ENCODE results near the gene MARCKSL1.
A peak's percentile ranks its signal among the peaks of the same experiment; 100 is the strongest.

The MARCKSL1 gene

GRCh38 chr1:32352831-32353383, 16.9 kb upstream of the MARCKSL1 start:
- no peak for DNase-seq

DNA sequence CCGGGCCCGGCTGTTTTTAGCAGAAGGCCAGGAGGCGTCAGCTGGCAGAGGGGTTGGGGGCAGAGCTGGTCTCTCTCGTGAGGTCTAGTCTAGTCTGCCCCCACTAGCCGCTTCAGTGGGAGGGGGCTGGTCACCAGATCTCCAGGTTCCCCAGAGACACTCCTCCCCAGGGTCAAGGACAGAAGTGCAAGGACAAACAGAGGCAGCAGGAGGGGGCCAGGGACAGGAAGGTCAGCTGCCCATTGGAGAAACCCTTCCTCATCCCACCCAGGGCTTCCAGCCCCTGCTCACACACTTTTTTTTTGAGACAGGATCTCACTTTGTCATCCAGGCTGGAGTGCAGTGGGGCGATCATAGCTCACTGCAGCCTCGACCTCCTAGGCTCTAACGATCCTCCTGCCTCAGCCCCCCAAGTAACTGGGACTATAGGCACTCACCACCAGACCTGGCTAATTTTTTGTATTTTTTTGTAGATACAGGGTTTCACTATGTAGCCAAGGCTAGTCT, 16.3 kb upstream of the MARCKSL1 start:
- DNase-seq, result no peak

DNA sequence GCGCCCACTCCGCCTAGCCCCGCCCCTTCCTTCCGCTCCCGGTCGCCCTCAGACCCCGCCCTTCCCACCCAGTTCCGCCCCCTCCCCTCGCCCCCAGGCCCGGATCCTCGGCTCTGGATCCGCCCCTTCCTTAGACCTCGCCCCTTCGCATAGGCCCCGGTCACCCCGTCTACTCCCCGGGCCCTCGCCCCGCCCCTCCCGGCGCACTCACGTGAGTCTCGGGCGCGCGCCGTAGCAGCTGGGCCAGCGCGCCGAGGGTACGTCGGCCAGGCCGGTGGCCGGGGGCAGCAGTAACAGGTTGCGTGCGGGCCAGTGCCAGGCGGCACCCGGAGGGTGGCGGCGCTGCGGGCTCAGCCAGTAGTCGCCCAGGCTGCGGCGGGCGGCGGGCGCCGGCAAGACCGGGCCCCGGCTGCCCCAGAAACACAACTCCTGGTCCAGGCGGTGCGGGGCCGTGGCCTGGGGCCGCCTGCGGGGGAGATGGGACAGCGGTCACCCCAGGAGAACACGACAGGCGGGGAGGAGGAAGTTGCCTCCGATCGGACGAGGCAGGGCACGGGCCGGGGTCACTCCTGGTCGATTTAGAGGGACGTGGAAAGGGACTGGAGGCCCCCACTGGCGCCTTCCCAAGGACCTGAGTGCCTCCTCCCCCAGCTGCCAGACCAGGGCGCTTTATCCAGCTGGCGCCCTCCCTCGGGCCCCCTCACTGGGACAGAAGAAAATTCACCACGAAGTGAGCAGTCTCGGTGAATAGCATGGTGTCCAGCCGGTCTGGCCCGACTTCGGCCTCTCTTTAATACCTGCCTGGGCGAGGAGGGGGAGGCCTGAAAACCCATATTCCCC, 15.6 kb upstream of the MARCKSL1 start:
- peak; percentile 90 for DNase-seq

GRCh38 chr1:32350785-32351398, 14.9 kb upstream of the MARCKSL1 start:
- peak; percentile 93 for DNase-seq

DNA sequence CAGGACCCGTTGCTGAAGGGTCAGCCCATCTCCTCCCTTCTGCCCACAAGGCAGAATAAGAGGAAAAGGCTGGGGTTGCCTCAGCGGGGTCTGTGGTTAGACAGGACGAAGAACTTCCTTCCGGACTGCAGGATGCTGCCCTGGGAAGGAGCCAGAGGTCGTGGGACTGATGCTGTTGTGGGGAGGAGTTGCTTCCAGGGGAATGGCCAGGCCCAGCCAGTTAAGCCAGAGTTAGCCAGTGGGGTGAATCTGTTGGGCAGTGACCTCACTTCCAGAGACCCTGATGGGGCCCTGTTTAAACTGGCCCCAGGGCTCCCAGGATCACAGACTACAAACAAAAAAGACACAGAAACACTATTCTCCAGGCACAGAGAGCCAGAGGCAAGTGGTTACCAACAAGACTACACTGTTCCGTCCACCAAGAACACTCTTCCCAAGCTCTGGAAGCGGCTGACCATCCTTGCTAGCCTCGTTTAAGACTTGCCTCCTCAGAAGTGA, 13.2 kb upstream of the MARCKSL1 start:
- DNase-seq, result no peak

DNA sequence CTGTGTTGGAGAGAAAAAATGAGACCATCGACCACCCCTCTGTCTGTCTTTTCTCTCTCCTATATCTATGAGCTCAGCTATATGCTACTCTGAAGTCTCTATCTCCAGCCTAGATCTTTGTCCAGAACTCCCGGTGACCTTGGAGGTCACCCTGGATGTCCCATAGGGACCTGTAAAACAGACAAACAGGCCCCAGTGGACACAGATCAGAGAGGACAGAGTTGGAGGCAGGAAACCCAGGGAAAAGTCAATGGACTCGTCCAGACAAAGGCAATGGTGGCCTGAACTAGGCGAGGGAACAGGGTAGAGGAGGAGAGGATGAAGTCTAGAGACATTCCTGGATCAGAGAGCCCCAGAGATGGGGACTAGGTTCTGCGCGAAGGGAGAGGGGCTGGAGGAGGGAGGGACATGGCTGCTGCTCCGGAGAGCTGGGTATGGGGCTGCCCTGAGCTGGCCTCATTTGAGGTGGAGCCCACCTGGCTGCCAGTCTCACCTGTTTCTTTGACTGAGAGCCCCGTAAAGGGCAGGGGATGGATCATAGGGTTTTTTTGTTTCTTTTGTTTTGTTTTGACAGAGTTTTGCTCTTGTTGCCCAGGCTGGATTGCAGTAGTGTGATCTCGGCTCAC, 10.6 kb upstream of the MARCKSL1 start:
- no peak for DNase-seq

DNA sequence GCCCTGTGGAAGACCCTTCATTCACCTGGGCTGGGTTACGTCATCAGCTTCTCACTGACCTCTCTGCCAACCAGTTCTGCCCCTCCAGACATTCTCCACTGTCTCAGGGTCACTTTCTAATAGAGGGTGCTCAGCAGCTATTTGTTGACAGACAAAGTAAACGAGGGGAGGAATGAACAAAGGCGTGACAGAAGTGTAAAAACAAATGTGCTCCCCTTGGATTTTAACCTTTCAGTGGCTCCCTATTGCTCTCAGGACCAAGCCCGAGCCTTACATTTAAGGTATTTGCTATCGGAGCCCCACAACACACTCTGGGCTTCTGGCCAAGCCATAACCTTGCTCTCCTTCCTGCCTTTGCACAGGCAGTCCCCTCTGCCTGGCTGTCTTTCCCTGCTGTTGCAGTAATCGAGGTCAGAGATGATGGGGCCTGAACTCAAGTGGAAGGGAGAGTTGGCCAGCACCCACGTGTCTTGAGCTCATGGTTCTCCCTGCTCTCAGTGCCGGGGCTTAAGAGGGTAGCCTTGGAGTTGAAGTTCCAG, 9.3 kb upstream of the MARCKSL1 start:
- no peak for DNase-seq

- DNase-seq, result no peak
Observed at GRCh38 chr1:32342704-32343103, 6.7 kb upstream of the MARCKSL1 start.

- no peak for DNase-seq
Observed at GRCh38 chr1:32341971-32342370, 5.9 kb upstream of the MARCKSL1 start.

DNA sequence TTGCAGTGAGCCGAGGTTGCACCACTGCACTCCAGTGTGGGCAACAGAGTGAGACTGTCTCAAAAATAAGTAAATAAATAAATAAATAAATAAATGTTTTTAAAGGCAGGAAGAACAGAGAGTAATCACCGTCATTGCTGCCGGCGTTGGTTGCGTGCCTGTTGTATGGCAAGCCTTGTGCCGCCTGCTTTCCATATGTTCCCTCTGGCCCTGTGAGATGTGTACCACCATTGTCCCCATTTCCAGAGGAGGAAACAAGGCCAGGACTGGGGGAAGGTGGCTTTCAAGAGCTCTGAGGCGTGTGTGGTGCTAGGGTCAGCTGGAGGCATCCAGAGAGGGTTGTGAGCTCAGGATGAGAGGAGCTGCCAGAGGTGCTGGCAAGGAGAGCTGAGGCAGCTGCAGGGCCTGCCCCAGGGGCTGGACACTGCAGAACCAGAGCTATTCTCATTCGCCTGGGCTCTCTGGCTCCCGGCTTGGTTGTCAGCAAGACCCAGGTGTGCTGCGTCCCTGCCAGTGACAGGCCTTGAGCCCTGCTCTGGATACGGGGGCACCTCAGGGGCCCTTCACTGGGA, 5.2 kb upstream of the MARCKSL1 start:
- no peak for DNase-seq

- DNase-seq, result no peak
Observed at GRCh38 chr1:32339363-32339978, 3.4 kb upstream of the MARCKSL1 start.

DNA sequence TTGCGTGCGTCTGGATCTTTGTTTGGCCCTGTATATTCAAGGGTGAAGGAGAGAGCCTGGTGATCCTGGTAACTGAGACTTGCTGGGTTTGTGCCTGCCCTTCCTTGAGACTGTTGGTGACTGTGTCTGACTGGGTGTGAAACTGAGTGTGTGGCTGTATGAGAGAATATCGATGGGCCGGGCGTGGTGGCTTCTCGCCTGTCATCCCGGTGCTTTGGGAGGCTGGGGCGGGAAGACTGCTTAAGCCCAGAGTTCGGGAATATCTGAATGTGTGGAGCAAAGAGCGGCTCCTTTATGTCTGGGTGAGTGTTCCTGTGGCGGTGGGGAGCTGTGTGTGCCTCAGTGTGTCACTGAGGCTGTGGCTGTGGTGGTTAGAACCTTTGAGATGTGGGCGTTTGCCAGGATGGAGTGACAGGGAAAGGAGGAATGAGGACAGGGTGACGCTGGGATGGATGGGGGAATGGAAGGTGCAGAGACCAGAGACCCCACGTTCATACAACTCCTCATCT, 2.7 kb upstream of the MARCKSL1 start:
- no peak for DNase-seq

DNA sequence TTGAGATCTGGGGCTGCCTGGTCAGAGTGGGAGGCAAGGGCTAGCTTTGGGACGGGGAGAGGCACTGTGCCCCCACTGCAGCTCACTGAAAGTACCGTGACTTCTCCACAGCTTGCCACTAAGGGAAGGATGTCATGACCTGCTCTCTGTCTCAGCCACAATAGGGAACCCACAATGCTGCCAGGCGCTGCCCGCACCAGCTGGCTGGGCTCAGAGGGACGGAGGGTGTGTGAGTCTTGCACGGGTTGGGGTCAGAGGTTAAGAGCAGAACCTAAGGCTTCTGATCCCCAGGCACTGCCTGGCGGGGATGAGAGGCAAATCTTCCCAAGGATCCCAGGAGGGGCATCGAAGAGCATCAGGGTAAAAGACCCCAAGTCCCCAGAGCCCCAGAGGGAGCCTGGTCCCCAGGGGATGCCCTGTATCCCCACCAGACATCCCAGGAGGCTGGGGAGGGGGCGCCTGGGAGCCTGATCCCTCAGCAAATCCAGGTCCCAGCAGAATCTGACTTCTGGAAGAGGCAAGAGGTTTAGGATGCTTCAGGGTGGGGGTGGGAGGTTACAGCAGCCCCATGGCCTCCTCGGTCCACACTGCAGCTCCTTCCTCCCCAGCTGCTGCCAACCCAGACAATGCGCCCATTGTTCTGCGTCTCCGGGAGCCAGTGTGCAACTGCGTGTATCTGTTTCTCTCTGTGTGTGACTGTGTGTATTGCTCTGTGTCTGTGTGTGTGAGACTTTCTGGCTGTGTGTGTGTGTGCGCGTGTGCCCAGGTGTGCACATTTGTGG, 2.0 kb upstream of the MARCKSL1 start:
- DNase-seq, result no peak

DNA sequence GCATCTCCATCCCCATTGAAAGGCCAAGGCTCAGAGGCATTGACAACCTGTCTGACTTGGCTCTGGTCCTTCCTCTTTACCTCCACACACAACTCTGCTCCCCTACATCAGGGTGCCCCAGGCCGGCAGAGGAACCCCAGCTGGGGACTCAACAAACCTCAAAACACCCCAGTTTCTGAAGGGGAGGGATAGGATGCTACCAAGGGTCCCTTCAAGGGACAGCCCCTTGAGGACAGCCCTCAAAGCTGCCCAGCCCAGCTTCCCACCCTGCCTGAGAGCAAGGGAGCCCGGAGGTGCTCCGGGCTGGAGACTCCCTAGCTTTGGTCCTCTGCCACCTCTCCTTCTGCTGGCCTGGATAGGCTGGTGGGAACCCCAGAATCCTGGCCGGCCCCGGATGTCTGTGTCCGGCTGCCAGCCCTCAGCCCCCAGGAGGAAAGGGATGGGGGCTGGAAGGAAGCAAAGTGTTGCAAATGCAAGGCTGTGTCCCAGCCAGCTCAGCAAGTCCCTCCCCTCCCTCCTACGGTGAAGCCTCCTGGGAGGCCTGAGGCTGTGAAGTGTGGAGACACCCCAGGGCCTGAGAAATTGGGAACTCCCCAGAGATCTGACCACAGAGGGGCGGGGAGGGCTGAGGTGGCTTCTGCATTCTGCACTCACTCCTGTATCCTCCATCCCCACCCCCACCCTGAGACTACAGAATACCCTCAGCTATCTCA, 1.1 kb upstream of the MARCKSL1 start:
- DNase-seq, result peak; percentile 75

- no peak for DNase-seq
Observed at GRCh38 chr1:32336591-32336932, 529 bp upstream of the MARCKSL1 start.

GRCh38 chr1:32335535-32335789, 571 bp downstream of the MARCKSL1 start:
- no peak for DNase-seq

DNA sequence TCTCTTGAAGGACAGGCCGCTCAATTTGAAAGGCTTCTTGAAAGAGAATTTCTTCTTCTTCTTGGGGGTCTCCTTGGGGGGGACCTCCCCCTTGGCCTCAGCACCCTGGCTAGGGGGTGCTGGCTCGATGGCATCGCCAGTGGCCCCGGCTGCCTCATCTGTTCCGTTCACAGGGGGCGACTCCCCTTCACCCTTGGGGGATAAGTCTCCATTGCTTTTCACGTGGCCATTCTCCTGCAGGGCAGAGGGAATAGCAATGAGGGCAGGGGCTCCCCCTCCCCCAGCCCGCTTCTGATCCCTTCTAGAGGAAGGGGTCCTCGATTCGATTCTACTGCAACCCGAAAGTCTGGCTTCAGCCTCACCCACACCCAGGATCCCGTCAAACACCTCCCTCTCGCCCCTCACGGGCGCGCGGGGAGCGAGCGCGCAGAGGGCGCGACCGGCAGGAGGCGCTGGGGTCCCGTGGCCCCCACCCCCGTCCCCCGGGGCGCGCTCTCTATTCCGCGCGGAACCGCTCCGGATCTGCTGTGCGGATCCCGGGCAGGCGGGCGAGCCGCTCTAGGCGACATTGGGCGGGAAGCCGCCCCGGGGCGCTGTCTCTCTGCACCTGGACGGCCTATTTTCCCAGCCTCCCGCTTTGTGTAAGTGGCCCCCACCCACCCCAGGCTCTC, 1.0 kb downstream of the MARCKSL1 start:
- DNase-seq, result peak; percentile 83

DNA sequence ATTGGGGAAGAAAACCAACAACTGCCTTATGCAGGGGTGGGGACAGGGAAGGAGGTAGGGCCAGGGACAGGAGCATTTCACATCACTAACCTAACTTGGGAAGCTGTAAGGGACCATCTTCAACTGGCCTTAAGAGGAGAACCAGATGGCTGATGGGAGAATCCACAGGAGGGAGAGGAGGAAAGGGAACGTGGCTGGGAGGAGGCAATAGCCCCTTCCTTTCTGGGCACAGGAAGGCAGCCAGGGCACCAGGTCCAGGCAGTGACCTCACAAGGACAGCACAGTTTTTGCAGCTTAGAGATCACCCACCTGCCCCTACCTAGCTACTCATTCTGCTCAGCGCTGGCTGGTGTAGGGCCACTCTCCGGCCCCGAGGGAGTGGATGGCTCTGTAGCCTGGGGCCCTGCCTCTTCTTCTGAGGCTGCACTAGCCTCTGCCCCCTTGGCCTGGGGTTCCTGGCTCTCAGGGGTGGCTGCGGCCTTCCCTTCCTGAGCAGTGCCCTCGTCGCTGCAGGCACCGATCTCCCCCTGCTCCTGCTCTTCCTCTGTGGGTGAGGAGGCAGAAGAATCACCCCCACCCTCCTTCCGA, 1.7 kb downstream of the MARCKSL1 start:
- no peak for DNase-seq

- DNase-seq, result no peak
Observed at GRCh38 chr1:32333251-32333963, 2.6 kb downstream of the MARCKSL1 start.

Data from activated CD8-positive, alpha-beta memory T cell treated with anti-CD3 and anti-CD28 coated beads, Interleukin-2, amount 50 U/mL, for 48 hours (primary cell).